Activated CD8-positive, alpha-beta memory T cell treated with anti-CD3 and anti-CD28 coated beads for 48 hours (primary cell): ENCODE data around the gene OR4D1.
"Not testable (repeated sequence)": the region's sequence is repeated elsewhere in the genome, so short reads cannot be mapped to it uniquely, and the experiment has no call there.

Source experiments
- DNase-seq, 3 experiments: peaks; one replicate each; pipeline ENCODE4 v3.0.0-alpha.2; 2020; ENCODE audit warnings: low read depth in 2 of 3, low spot score in 2 of 3

Gene OR4D1

DNA sequence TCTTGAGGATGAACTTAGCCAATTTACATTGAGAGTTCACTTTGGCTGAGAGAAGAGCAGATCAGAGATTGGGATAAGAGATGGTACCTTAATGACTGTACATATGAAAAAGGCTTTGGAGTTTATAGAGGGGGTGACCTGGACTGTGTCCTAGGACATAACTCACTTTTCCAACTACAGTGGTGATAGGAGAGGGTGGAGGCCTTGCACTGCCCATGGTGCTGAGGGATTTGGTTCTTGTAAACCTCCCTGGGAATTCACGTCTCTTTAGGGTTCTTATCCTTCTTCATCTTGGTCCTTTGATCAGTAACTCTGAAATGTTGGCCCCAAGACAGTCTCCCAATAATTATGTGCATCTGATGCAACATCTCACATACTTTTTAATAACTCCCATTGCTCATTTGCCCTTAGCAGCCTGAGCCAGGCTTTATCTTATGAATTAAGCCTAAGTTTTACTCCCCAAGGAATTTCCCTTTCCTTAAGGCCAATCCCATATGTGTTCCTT, at the start of gene OR4D1:
TSS of gene OR4D1 (plus strand) at position 455 of the 505 bp plus-strand sequence. CDS start 6,770 bp downstream, outside the sequence.
- no peak for DNase-seq

DNA sequence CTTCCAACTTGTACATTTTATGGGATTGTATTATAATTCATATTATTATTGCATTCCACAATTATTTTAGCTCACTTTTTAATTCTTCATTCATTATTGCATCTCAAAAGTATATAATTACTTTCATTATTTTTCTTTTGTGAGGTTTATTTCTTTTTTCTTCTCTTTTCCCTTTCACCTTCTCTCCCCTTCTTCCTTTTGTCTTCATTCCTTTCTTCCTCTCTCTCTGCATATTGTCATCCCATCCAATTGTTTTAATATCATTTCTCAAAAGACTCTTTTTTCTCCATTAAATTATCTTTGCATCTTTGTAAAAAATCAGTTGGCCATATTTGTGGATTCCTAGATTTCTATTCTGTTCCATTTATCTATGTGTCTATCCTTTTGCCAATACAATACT, 47.7 kb upstream of the OR4D1 start:
- no peak for DNase-seq

DNA sequence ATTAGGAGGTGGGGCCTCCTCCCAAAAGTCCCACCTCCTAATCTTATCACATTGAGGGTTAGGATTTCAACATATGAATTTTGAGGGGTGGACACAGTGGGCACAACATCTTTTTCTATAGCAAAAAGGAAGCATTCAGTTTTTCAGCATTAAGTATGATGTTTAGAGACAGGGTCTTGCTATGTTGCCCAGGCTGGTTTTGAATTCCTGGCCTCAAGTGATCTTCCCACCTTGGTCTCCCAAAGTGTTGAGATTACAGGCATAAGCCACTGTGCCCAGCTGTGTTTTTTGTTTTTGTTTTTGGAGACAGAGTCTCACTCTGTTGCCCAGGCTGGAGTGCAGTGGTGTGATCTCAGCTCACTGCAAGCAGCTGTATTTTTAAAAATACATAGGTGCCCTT, 46.3 kb upstream of the OR4D1 start:
- DNase-seq = not testable (repeated sequence)

GRCh38 chr17:58105093-58105492, 43.1 kb upstream of the OR4D1 start:
- no peak for DNase-seq

DNA sequence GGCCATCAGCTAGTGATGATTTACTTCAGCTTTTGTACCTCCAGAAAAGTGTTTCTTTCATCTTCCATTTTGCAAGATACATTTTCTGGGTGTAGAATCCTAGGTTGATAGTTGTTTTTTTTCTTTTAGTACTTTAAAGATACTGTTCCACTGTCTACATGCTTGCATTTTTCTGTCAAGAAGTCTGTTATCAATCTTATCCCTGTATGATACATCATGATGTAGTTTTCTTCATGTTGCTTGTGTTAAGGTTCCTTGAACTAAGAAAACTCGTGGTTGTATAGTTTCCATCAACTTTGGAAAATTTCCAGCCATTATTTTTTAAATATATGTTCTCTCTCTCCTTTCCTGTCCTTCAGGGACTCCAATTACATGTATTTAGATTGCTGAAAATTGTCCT, 40.9 kb upstream of the OR4D1 start:
- DNase-seq = no peak

DNA sequence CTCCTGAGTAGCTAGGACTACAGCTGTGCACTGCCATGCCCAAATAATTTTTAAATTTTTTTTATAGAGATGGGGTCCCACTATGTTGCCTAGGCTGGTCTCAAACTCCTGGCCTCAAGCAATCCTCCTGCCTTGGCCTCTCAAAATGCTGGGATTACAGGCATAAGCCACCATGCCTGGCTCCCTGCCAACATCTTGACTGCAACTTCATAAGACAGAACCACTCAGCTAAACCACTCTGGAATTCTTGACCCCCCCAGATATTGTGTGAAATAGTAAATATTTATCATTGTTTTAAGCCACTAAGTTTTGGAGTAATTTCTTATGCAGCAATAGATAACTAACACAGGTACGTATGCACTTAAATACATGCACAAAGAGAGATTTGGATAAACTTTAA, 39.0 kb upstream of the OR4D1 start:
- DNase-seq = no peak

- DNase-seq = no peak
Observed at GRCh38 chr17:58110012-58110411, 38.2 kb upstream of the OR4D1 start.

DNA sequence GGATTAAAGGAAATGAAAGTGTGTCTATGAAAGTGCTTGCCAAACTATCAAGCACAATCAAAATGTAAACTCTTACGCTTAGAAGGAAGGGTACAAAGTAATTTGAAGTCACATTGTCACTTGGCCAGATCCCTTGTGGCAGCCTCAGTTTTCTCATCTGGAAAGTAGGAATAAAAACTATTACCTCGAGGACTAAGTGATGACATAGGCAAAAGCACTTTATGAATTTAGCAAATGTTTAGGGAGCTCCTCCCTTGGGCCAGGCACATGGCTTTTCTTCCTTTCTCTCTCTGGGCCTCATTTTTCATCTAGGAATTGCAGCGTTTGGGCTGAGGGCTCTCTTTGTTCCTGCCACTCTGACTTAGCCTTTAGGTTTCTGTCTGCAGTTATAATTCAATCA, 36.5 kb upstream of the OR4D1 start:
- DNase-seq = no peak

DNA sequence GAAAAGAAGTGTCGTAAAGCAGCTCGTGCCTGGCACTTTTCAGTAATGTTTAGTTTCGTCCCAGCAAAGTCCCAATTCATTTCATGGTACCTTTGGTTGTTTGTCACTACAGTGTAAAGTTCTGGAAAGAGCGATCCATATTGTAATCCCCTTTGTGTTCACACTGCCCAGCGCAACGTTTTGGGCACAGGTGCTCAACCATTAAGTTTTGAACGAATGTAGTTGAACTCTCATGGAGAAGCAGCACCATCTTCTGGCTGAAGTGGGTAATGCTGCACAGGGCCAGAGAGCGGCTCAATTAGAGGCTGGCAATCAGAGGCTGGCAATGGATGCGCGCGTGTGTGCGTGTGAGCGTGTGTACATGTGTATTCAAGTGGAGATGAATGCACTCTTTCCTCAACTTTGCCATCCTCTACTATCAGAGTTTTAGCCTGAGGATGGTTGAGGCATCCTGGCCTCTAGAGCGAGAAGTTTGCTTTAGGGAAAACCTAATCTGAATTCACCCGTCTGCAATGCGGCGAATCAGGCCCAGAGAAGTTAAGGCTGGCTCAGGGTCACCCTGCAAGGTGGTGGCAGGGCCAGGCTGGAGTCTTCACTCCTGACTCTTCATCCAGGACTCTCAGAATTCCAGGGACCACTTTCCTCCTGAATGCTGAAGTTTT, 35.1 kb upstream of the OR4D1 start:
- DNase-seq = peak; percentile 46 to 87 (median 83)

- no peak for DNase-seq
Observed at GRCh38 chr17:58113947-58114346, 34.2 kb upstream of the OR4D1 start.

DNA sequence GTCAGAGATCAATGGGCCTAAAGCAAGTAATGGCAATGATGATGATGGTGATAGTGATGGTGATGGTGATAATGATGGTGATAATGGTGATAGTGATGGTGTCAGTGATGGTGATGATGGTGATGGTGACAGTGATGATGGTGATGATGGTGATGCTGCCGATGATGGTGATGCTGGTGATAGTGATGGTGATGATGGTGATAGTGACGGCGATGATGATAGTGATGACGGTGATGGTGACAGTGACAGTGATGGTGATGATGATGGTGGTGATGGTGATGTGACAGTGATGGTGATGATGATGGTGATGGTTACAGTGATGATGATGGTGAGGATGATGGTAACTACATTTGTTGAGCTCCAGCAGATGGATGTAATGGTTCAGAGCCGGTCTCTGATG, 30.8 kb upstream of the OR4D1 start:
- no peak for DNase-seq

DNA sequence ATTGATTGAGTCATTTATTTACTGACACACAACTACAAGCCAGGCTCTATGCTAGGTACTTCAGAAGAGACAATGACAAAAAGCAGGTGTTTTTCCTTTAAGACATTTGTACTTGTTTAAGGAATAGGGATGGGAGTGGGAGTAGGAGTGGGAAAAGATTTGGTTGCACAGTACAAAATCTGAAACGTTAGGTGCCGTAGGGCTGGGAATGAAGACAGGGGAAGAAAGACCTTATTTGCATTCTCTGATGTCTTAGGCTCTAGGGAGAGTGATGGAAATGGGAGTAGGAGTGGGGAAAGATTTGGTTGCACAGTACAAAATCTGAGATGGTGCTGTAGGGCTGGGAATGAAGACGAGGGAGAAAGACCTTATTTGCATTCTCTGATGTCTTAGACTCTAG, 28.7 kb upstream of the OR4D1 start:
- no peak for DNase-seq

- DNase-seq = peak in 1 of 3 experiments; percentile 3
Observed at GRCh38 chr17:58120195-58120822, 27.9 kb upstream of the OR4D1 start.

DNA sequence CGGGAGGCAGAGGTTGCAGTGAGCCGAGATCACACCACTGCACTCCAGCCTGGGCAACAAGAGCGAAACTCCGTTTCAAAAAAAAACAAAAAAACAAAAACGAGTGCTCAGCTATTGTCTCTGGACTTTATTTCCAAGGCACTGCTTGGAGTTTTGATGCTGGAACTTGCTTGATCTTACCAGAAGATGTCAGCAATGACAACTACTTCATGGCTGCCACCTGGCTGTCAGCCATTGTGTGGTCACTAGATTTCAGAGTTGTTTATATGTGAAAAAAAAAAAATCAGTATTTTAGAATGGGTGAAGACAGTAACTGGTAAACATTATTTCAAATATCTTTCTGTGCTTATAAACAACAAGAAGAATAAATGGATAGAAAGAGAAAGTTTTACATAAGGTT, 26.3 kb upstream of the OR4D1 start:
- no peak for DNase-seq

- DNase-seq = no peak
Observed at GRCh38 chr17:58127846-58128245, 20.3 kb upstream of the OR4D1 start.

DNA sequence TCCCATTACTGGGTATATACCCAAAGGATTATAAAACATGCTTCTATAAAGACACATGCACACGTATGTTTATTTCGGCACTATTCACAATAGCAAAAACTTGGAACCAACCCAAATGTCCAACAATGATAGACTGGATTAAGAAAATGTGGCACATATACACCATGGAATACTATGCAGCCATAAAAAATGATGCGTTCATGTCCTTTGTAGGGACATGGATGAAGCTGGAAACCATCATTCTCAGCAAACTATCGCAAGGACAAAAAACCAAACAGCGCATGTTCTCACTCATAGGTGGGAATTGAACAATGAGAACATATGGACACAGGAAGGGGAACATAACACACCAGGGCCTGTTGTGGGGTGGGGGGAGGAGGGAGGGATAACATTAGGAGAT, 15.5 kb upstream of the OR4D1 start:
- not testable (repeated sequence) for DNase-seq

GRCh38 chr17:58136669-58137279, 11.4 kb upstream of the OR4D1 start:
- DNase-seq = no peak

DNA sequence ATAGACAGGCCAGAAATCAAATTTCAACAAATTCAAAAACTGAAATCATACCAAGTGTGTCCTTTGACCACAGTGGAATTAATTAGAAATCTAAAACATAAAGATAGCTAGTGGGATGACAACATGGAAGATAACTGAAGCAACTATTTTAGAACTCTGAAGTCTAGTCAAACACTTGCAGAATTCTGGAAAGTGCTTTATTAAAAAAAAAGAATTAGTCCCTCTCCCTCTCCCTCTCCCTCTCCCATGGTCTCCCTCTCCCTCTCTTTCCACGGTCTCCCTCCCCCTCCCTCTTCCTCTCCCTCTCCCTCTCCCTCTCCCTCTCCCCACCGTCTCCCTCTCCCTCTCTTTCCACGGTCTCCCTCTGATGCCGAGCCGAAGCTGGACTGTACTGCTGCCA, 6.7 kb upstream of the OR4D1 start:
- no peak for DNase-seq

GRCh38 chr17:58143335-58143734, 4.8 kb upstream of the OR4D1 start:
- DNase-seq = not testable (repeated sequence)

GRCh38 chr17:58144801-58145200, 3.4 kb upstream of the OR4D1 start:
- no peak for DNase-seq

GRCh38 chr17:58148609-58149008, 425 bp downstream of the OR4D1 start:
- DNase-seq = no peak

DNA sequence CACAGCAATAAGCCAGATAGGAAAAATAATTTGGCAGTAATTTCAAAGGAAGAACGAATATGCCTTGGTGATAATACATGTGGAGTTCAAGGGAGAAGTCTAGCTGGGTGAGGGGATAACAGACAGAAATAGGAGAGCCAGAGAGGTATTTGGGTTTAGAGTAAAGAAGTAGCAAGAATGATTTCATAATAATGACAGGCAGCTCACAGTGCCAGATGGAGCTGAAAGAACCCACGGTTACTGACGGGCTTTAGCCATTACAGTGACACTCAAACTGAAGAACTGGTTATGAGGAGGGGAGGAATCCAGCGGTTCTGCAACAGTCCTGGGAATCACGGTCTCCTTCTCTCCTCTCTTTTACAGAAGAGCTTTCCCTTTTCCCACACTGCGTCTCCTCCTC, 2.2 kb downstream of the OR4D1 start:
- DNase-seq = no peak
